AG10803 (cell line): ENCODE results near the gene ABCD3.
"Not testable (repeated sequence)": the region's sequence is repeated elsewhere in the genome, so short reads cannot be mapped to it uniquely, and the experiment has no call there.

Experiments used
- DNase-seq: peaks from one replicate; pipeline ENCODE4 v3.0.0; 2010; ENCODE audit warnings: low read depth
- H3K4me3 ChIP-seq: 2 replicates; pipeline ENCODE4 v1.5.1; 2011; ENCODE audit warnings: mild to moderate bottlenecking, low read length, control low read depth
- TF ChIP-seq, protein P1 (sequence below): conservative IDR thresholded peaks from 2 replicates; pipeline ENCODE4 v1.5.1; 2011; ENCODE audit warnings: mild to moderate bottlenecking, low read length, control low read depth, inconsistent platforms

ABCD3 gene

DNA sequence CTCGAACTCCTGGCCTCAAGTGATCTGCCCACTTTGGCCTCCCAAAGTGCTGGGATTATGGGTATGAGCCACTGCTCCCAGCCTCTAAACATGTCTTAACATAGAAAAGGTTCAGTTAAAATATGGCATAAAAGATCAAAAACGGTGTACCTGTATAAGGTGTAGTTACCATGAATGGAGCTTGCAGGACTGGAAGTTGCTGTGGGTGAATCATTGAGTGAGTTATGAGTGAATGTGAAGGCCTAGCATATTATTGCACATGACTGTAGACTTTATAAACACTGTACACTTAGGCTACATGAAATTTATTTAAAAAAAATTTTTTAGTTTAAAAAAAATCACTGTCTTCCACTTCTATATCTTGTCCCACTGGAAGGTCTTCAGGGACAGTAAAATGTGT lies 15.7 kb downstream of the ABCD3 start:
- TF ChIP-seq, protein P1, sequence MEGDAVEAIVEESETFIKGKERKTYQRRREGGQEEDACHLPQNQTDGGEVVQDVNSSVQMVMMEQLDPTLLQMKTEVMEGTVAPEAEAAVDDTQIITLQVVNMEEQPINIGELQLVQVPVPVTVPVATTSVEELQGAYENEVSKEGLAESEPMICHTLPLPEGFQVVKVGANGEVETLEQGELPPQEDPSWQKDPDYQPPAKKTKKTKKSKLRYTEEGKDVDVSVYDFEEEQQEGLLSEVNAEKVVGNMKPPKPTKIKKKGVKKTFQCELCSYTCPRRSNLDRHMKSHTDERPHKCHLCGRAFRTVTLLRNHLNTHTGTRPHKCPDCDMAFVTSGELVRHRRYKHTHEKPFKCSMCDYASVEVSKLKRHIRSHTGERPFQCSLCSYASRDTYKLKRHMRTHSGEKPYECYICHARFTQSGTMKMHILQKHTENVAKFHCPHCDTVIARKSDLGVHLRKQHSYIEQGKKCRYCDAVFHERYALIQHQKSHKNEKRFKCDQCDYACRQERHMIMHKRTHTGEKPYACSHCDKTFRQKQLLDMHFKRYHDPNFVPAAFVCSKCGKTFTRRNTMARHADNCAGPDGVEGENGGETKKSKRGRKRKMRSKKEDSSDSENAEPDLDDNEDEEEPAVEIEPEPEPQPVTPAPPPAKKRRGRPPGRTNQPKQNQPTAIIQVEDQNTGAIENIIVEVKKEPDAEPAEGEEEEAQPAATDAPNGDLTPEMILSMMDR, result no peak
- no peak for DNase-seq
- H3K4me3 ChIP-seq, result no peak overlapping the region

- TF ChIP-seq, protein P1, result no peak
- DNase-seq, result peak; percentile 9
Observed at GRCh38 chr1:94434365-94435045, 16.3 kb downstream of the ABCD3 start.

DNA sequence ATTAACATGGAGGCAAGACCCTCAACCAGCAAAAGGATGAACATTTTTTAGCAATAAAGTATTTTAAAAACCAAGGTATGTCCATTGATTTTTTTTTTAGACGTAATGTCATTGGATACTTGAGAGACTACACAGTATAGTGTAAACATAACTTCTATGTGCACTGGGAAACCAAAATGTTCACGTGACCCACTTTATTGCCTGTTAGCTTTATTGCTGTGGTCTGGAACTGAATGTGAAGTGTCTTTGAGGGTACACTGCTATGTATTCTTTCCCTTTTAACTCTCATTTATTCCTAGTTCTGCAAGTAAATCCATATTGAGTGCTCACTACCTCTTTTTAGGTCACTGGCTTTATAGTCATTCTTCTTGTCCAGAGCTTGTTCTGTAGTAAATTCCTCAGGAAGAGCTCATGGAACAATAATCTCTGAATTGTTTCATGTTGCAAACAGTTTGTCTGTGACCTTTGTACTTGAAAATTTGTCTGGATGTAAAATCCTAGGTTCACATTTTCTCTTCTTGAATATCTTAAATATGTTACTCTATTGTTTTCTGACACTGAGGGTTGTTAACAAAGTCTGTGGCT lies 20.6 kb downstream of the ABCD3 start:
- no peak overlapping the region for H3K4me3 ChIP-seq
- TF ChIP-seq, protein P1, result no peak
- peak; percentile 21 for DNase-seq

More at GRCh38 chr1:94434365-94435045, 16.3 kb downstream of the ABCD3 start:
- H3K4me3 ChIP-seq, result no peak overlapping the region

DNA sequence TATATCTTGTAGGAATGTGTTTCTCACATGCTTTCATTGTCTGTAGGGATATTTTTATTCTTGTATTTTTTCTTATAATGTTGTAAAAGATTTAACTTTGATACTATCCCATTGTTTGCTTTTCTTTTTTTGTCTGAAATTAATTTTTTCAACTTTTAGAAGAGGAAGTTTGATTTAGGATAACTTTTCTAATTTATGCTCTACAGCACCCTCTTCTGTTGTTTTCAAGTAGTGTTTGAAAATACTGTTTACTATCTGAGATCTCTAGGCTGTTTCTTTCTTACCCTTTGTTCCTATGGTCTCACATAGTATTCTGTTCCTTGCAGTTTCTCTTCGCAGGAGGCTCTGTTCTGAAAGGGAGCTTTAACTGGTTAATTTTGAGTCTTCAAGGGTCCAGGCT lies 21.9 kb downstream of the ABCD3 start:
- no peak overlapping the region for H3K4me3 ChIP-seq
- TF ChIP-seq, protein P1, result no peak

DNA sequence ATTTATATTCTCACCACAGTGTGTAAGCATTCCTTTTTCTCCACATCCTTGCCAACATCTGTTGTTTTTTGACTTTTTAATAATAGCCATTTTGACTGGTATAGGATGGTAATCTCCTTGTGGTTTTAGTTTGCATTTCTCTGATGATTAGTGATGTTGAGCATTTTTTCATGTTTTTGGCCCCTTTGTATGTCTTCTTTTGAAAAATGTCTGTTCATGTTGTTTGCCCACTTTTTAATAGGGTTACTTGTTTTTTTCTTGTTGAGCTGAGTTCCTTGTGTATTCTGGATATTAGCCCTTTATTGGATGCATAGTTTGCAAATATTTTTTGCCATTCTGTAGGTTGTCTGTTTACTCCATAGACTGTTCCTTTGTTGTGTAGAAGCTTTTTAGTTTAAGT lies 24.9 kb downstream of the ABCD3 start:
- not testable (repeated sequence) for DNase-seq, H3K4me3 ChIP-seq

More for the DNA sequence above, 21.9 kb downstream of the ABCD3 start:
- DNase-seq, result no peak

- DNase-seq, H3K4me3 ChIP-seq: not testable (repeated sequence)
Observed at GRCh38 chr1:94444819-94445218, 26.6 kb downstream of the ABCD3 start.

DNA sequence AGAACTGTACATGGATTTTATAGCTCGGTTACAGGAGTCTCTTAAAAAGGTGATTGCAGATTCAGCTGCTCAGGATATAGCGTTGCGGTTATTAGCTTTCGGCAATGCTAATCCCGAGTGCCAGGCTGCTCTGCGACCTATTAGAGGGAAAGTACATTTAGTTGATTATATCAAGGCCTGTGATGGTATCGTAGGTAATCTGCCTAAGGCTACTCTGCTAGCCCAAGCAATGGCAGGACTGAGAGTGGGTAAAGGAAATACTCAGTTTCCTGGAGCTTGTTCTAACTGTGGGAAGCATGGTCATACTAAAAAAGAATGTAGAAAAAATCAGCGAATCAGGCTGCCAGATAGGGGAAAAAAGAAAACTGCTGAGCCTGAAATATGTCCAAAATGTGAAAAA lies 27.5 kb downstream of the ABCD3 start:
- not testable (repeated sequence) for DNase-seq, H3K4me3 ChIP-seq

DNA sequence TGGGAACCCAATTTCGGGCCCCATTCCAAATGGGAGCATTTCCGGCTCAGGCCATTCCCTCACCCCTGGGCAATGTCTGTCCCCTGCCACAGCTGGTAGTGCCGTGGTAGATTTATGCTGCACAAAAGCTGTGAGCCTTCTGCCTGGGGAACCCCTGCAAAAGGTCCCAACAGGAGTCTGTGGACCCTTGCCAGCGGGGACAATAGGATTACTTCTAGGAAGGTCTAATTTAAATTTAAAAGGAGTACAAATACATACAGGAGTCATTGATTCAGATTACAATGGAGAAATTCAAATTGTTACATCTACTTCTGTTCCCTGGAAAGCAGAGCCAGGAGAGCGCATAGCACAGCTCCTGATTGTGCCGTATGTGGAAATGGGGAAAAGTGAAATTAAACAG lies 28.0 kb downstream of the ABCD3 start:
- DNase-seq, H3K4me3 ChIP-seq: not testable (repeated sequence)

GRCh38 chr1:94448741-94449140 lies 30.6 kb downstream of the ABCD3 start:
- not testable (repeated sequence) for DNase-seq, H3K4me3 ChIP-seq

DNA sequence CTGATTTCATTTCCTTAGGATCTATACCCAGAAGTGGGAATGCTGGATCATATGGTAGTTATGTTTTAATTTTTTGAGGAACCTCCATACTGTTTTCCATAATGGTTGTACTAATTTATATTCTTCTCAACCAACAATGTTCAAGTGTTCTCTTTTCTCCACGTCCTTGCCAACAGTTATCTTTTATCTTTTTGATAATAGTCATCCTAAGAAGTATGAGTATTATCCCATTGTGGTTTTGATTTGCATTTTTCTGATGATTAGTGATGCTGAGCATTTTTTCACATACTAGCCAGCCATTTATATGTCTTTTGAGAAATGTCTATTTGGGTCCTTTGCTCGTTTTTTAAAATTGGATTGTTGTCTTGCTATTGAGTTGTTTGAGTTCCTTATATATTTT lies 38.5 kb downstream of the ABCD3 start:
- no peak overlapping the region for H3K4me3 ChIP-seq
- no peak for DNase-seq
- TF ChIP-seq, protein P1, result no peak
